Epidermal melanocyte (primary cell): ENCODE data around the gene MED6.

Source experiments
- DNase-seq: peaks from one replicate; pipeline ENCODE4 v3.0.0; 2011; ENCODE audit warnings: low spot score; ENCODE audit not compliant: insufficient read length

Gene MED6

GRCh38 chr14:70599345-70599744 is 1.1 kb downstream of the MED6 start:
- DNase-seq: no peak

GRCh38 chr14:70597731-70598130 is 2.7 kb downstream of the MED6 start:
- DNase-seq: no peak

- no peak for DNase-seq
Measured at GRCh38 chr14:70595443-70596185, 4.8 kb downstream of the MED6 start.

- no peak for DNase-seq
Measured at GRCh38 chr14:70594461-70594860, 6.0 kb downstream of the MED6 start.

- DNase-seq: no peak
Measured at GRCh38 chr14:70585231-70585630, 15.2 kb downstream of the MED6 start.

GRCh38 chr14:70576891-70577290 is 23.6 kb downstream of the MED6 start:
- no peak for DNase-seq

- no peak for DNase-seq
Measured at GRCh38 chr14:70573050-70573449, 27.4 kb downstream of the MED6 start.

GRCh38 chr14:70571139-70571538 is 29.3 kb downstream of the MED6 start:
- no peak for DNase-seq

- DNase-seq: no peak
Measured at GRCh38 chr14:70567791-70568190, 32.7 kb downstream of the MED6 start.

GRCh38 chr14:70563869-70564268 is 36.6 kb downstream of the MED6 start:
- DNase-seq: no peak

- no peak for DNase-seq
Measured at GRCh38 chr14:70563417-70563816, 37.0 kb downstream of the MED6 start.

- no peak for DNase-seq
Measured at GRCh38 chr14:70558356-70558755, 42.1 kb downstream of the MED6 start.

GRCh38 chr14:70555890-70556289 is 44.6 kb downstream of the MED6 start:
- no peak for DNase-seq

GRCh38 chr14:70538087-70538486 is 62.4 kb downstream of the MED6 start:
- no peak for DNase-seq

GRCh38 chr14:70536830-70537229 is 63.6 kb downstream of the MED6 start:
- no peak for DNase-seq

- no peak for DNase-seq
Measured at GRCh38 chr14:70534904-70535303, 65.6 kb downstream of the MED6 start, which contains the start of gene ADAM20. Gene ADAM20, minus strand, starts transcription at chr14:70535004. Its CDS starts 10,247 bp downstream, at chr14:70524757.
